NCI-H345 (cell line): ENCODE results near the gene NPIPB8.
"Not testable (repeated sequence)": the region's sequence is repeated elsewhere in the genome, so short reads cannot be mapped to it uniquely, and the experiment has no call there.

Source experiments
- DNase-seq: peaks from one replicate; lab custom pipeline; 2025; lab: John Stamatoyannopoulos, UW

NPIPB8 gene

GRCh38 chr16:28607116-28607623, 30.7 kb upstream of the NPIPB8 start:
- no peak for DNase-seq

GRCh38 chr16:28607681-28608495, 30.0 kb upstream of the NPIPB8 start:
- not testable (repeated sequence) for DNase-seq

- not testable (repeated sequence) for DNase-seq
Observed at GRCh38 chr16:28608496-28608808, 29.4 kb upstream of the NPIPB8 start.

GRCh38 chr16:28608867-28609596, 28.8 kb upstream of the NPIPB8 start:
- not testable (repeated sequence) for DNase-seq

- DNase-seq: no peak
Observed at GRCh38 chr16:28609631-28610594, 28.0 kb upstream of the NPIPB8 start, which contains the start of gene SULT1A1. SULT1A1 (minus strand) TSS chr16:28610044; CDS start chr16:28608855, 1,189 bp downstream.

GRCh38 chr16:28610595-28611191, 27.2 kb upstream of the NPIPB8 start:
- DNase-seq: no peak

- not testable (repeated sequence) for DNase-seq
Observed at GRCh38 chr16:28612359-28613280, 25.2 kb upstream of the NPIPB8 start.

GRCh38 chr16:28613912-28614311, 24.0 kb upstream of the NPIPB8 start:
- DNase-seq: not testable (repeated sequence)

GRCh38 chr16:28614561-28614960, 23.3 kb upstream of the NPIPB8 start:
- not testable (repeated sequence) for DNase-seq

- peak; percentile 35 for DNase-seq
Observed at GRCh38 chr16:28615486-28616223, 22.2 kb upstream of the NPIPB8 start.

GRCh38 chr16:28616224-28616577, 21.7 kb upstream of the NPIPB8 start:
- not testable (repeated sequence) for DNase-seq

- no peak for DNase-seq
Observed at GRCh38 chr16:28616636-28617035, 21.2 kb upstream of the NPIPB8 start.

GRCh38 chr16:28617874-28618273, 20.0 kb upstream of the NPIPB8 start:
- DNase-seq: no peak

- not testable (repeated sequence) for DNase-seq
Observed at GRCh38 chr16:28620316-28620715, 17.5 kb upstream of the NPIPB8 start.

- no peak for DNase-seq
Observed at GRCh38 chr16:28621481-28622155, 16.2 kb upstream of the NPIPB8 start.

- DNase-seq: not testable (repeated sequence)
Observed at GRCh38 chr16:28622532-28623171, 15.2 kb upstream of the NPIPB8 start.

- peak; percentile 69 for DNase-seq
Observed at GRCh38 chr16:28623172-28623711, 14.6 kb upstream of the NPIPB8 start.

GRCh38 chr16:28630905-28631304, 7.0 kb upstream of the NPIPB8 start:
- not testable (repeated sequence) for DNase-seq
